Measurements from ENCODE around the gene KCNAB1.

Gene KCNAB1

GRCh38 chr3:156299569-156299968 lies 179.2 kb downstream of the KCNAB1 start:
- TF ChIP-seq CTCF (IDR thresholded peaks at IDR 0.05; ENCODE audit: borderline replicate concordance, insufficient read depth, low read depth, low read length), result no peak
- no peak overlapping the region for H3K4me3 ChIP-seq (ENCODE audit: low read depth, low read length)

- no peak for TF ChIP-seq CTCF (IDR thresholded peaks at IDR 0.05; ENCODE audit: borderline replicate concordance, insufficient read depth, low read depth, low read length)
Observed at GRCh38 chr3:156300371-156300770, 180.0 kb downstream of the KCNAB1 start.

GRCh38 chr3:156300929-156301840 lies 180.8 kb downstream of the KCNAB1 start:
- H3K4me3 ChIP-seq (ENCODE audit: low read depth, low read length), result no peak overlapping the region
- no peak for TF ChIP-seq CTCF (IDR thresholded peaks at IDR 0.05; ENCODE audit: borderline replicate concordance, insufficient read depth, low read depth, low read length)

More at GRCh38 chr3:156300371-156300770, 180.0 kb downstream of the KCNAB1 start:
- no peak overlapping the region for H3K4me3 ChIP-seq (ENCODE audit: low read depth, low read length)

- no peak for TF ChIP-seq CTCF (IDR thresholded peaks at IDR 0.05; ENCODE audit: borderline replicate concordance, insufficient read depth, low read depth, low read length)
- no peak overlapping the region for H3K4me3 ChIP-seq (ENCODE audit: low read depth, low read length)
Observed at GRCh38 chr3:156303001-156303707, 182.8 kb downstream of the KCNAB1 start.

GRCh38 chr3:156304406-156304805 lies 184.0 kb downstream of the KCNAB1 start:
- H3K4me3 ChIP-seq (ENCODE audit: low read depth, low read length), result no peak overlapping the region
- no peak for TF ChIP-seq CTCF (IDR thresholded peaks at IDR 0.05; ENCODE audit: borderline replicate concordance, insufficient read depth, low read depth, low read length)

GRCh38 chr3:156305672-156306071 lies 185.3 kb downstream of the KCNAB1 start:
- TF ChIP-seq CTCF (IDR thresholded peaks at IDR 0.05; ENCODE audit: borderline replicate concordance, insufficient read depth, low read depth, low read length), result no peak
- H3K4me3 ChIP-seq (ENCODE audit: low read depth, low read length), result no peak overlapping the region

Data from GM12875 (cell line).